ENCODE results near the gene ARID5B.

GRCh38 chr10:61993711-61994401 is 92.4 kb downstream of the ARID5B start:
- TF ChIP-seq CTCF (tag by site-specific recombination; IDR thresholded peaks at IDR 0.05) (no peak), TCF7L2 (IDR thresholded peaks at IDR 0.05; ENCODE audit: borderline replicate concordance, low read depth, low read length) (no peak), ZNF707 (tag by site-specific recombination; IDR thresholded peaks at IDR 0.05) (no peak), WT1 (tag by site-specific recombination; IDR thresholded peaks at IDR 0.05) (no peak), ZFP3 (tag by site-specific recombination; IDR thresholded peaks at IDR 0.05; ENCODE audit: low read depth) (no peak)

All from HEK293 (cell line).